ENCODE results near the gene PTPN4. TPM values are rescaled to one million over a fixed set of nuclear protein-coding genes. Genes with fewer than 3 reads are reported as not detected.
A peak's percentile ranks its signal among the peaks of the same experiment; 100 is the strongest.

Gene PTPN4
- total and polyA plus RNA-seq, 2 of the 13 experiments (the other 11 are each of a cell fraction or from before 2014, with no cell fraction given) = 20.3 to 34.6 TPM

- TF ChIP-seq FUBP1 (CRISPR knock-in tag; IDR thresholded peaks at IDR 0.05; ENCODE audit: borderline replicate concordance) = 0 out of 2 replicates have a peak, but pooled peaks have one; percentile 47
- TF ChIP-seq ZNF761 (CRISPR knock-in tag; conservative IDR thresholded peaks at IDR 0.05) = 0 out of 2 replicates have a peak, but pooled peaks have one; percentile 79
- TF ChIP-seq ZNF652 (CRISPR knock-in tag; IDR thresholded peaks at IDR 0.05; ENCODE audit: borderline replicate concordance, low read depth) = peak; percentile 48; the same call in 1 of the 2 replicates
- no peak; the same call in 1 of the 2 replicates for TF ChIP-seq ZNF451 (CRISPR knock-in tag; IDR thresholded peaks at IDR 0.05)
- TF ChIP-seq ZSCAN30 (CRISPR knock-in tag; IDR thresholded peaks at IDR 0.05) = no peak; the same call in 1 of the 2 replicates
- no peak for TF ChIP-seq USF2 (IDR thresholded peaks at IDR 0.05; ENCODE audit: low read depth, low read length)
- TF ChIP-seq USF2 (CRISPR knock-in tag; IDR thresholded peaks at IDR 0.05; ENCODE audit: borderline replicate concordance) = no peak
- no peak for TF ChIP-seq ZNF180 (CRISPR knock-in tag; IDR thresholded peaks at IDR 0.05; ENCODE audit: borderline replicate concordance, low read depth)
- TF ChIP-seq HHEX (CRISPR knock-in tag; IDR thresholded peaks at IDR 0.05) = peak; percentile 36; the same call in 1 of the 2 replicates
- TF ChIP-seq ZBTB44 (CRISPR knock-in tag; IDR thresholded peaks at IDR 0.05) = peak; percentile 22; the same call in 1 of the 2 replicates
- peak; percentile 81 for TF ChIP-seq ZNF644 (CRISPR knock-in tag; IDR thresholded peaks at IDR 0.05; ENCODE audit: low read depth)
- TF ChIP-seq ZEB1 (IDR thresholded peaks at IDR 0.05; ENCODE audit: insufficient replicate concordance, low read depth) = peak; percentile 26
- TF ChIP-seq LCORL (IDR thresholded peaks at IDR 0.05) = no peak
- TF ChIP-seq LCORL (CRISPR knock-in tag; IDR thresholded peaks at IDR 0.05) = peak; percentile 99
- 0 out of 2 replicates have a peak, but pooled peaks have one; percentile 66 for TF ChIP-seq ZNF546 (CRISPR knock-in tag; conservative IDR thresholded peaks at IDR 0.05)
- 0 out of 2 replicates have a peak, but pooled peaks have one; percentile 63 for TF ChIP-seq POLR2AphosphoS2 (IDR thresholded peaks at IDR 0.05; ENCODE audit: low read depth, low read length)
- TF ChIP-seq NBN (conservative IDR thresholded peaks at IDR 0.05) = no peak
- peak; percentile 70; the same call in 1 of the 2 replicates for TF ChIP-seq ZBTB39 (CRISPR knock-in tag; IDR thresholded peaks at IDR 0.05)
- TF ChIP-seq GLI4 (CRISPR knock-in tag; IDR thresholded peaks at IDR 0.05; ENCODE audit: borderline replicate concordance) = peak; percentile 92; the same call in 1 of the 2 replicates
- TF ChIP-seq ZNF530 (CRISPR knock-in tag; IDR thresholded peaks at IDR 0.05; ENCODE audit: low read depth) = no peak
- TF ChIP-seq ZIK1 (CRISPR knock-in tag; IDR thresholded peaks at IDR 0.05; ENCODE audit: borderline replicate concordance, low read depth) = peak; percentile 53; the same call in 1 of the 2 replicates
- TF ChIP-seq ZNF776 (CRISPR knock-in tag; IDR thresholded peaks at IDR 0.05) = peak; percentile 86
These were observed at the start of gene PTPN4 (continued) for GRCh38 chr2:119759451-119760236.

All from HepG2 (cell line).